Keratinocyte (primary cell): Measurements from ENCODE around the gene HPN. TPM values are rescaled to one million over a fixed set of nuclear protein-coding genes. Genes with fewer than 3 reads are reported as not detected.

Experiments used
- DNase-seq: peaks from one replicate; pipeline ENCODE4 v3.0.0-alpha.2; 2011; ENCODE audit warnings: low read depth, missing footprints, low spot score
- FAIRE-seq: peaks from 2 replicates; lab custom pipeline; 2011; peaks lifted over from hg19 to GRCh38; lab: Jason Lieb, UNC
- H2AFZ ChIP-seq: 2 replicates; pipeline ENCODE4 v1.6.0; 2012; ENCODE audit warnings: low read length, control low read depth, inconsistent platforms; ENCODE audit not compliant: control insufficient read depth
- H3K27ac ChIP-seq: 2 replicates; pipeline ENCODE4 v1.5.1; 2011; ENCODE audit warnings: low read length; ENCODE audit not compliant: control insufficient read depth, insufficient read depth
- H3K27me3 ChIP-seq: 3 replicates; pipeline ENCODE4 v1.6.0; 2011; ENCODE audit warnings: low read length; ENCODE audit not compliant: control insufficient read depth, insufficient read depth; ENCODE audit errors: extremely low read depth
- H3K36me3 ChIP-seq, 2 experiments: 2 replicates in 1 of 2; 3 replicates in 1 of 2; pipeline ENCODE4 v1.5.1; 2011; ENCODE audit warnings: low read length in 2 of 2, mild to moderate bottlenecking in 1 of 2; ENCODE audit not compliant: control insufficient read depth in 2 of 2, insufficient read depth in 2 of 2; ENCODE audit errors: extremely low read depth in 1 of 2
- H3K4me1 ChIP-seq: 3 replicates; pipeline ENCODE4 v1.5.1; 2011; ENCODE audit warnings: low read length; ENCODE audit not compliant: control insufficient read depth, insufficient read depth; ENCODE audit errors: extremely low read depth
- H3K4me2 ChIP-seq: 3 replicates; pipeline ENCODE4 v1.6.0; 2011; ENCODE audit warnings: low read depth, low read length; ENCODE audit not compliant: control insufficient read depth, insufficient read depth; ENCODE audit errors: extremely low read depth
- H3K4me3 ChIP-seq, 3 experiments: fragments of 200-600 bp in 1 of 3; sonication (generic) in 1 of 3; 2 replicates in 2 of 3; 3 replicates in 1 of 3; pipeline ENCODE4 v1.5.1; 2011 to 2016; ENCODE audit warnings: low read length in 3 of 3, mild to moderate bottlenecking in 3 of 3, control low read depth in 2 of 3, inconsistent platforms in 1 of 3, low read depth in 1 of 3, mixed read lengths in 1 of 3, mixed run types in 1 of 3, moderate library complexity in 1 of 3; ENCODE audit not compliant: control insufficient read depth in 2 of 3, insufficient read depth in 2 of 3; ENCODE audit errors: extremely low read depth in 1 of 3
- H3K79me2 ChIP-seq: 2 replicates; pipeline ENCODE4 v1.6.0; 2012; ENCODE audit warnings: low read length; ENCODE audit not compliant: control insufficient read depth, insufficient read depth
- H3K9ac ChIP-seq: 3 replicates; pipeline ENCODE4 v1.6.0; 2011; ENCODE audit warnings: low read length; ENCODE audit not compliant: control insufficient read depth, insufficient read depth; ENCODE audit errors: extremely low read depth
- H3K9me1 ChIP-seq: 3 replicates; pipeline ENCODE4 v1.6.0; 2011; ENCODE audit warnings: low read length; ENCODE audit not compliant: control insufficient read depth, insufficient read depth; ENCODE audit errors: extremely low read depth
- H3K9me3 ChIP-seq: 2 replicates; pipeline ENCODE4 v1.5.1; 2012; ENCODE audit warnings: low read depth, low read length; ENCODE audit not compliant: control insufficient read depth
- H4K20me1 ChIP-seq: 3 replicates; pipeline ENCODE4 v1.6.0; 2011; ENCODE audit warnings: low read length; ENCODE audit not compliant: control insufficient read depth, insufficient read depth; ENCODE audit errors: extremely low read depth
- EZH2 ChIP-seq: IDR thresholded peaks from one replicate; pipeline ENCODE4 v1.6.1; 2012; ENCODE audit warnings: inconsistent platforms, mild to moderate bottlenecking, low read length, moderate library complexity
- dilution Hi-C: fragments of 300-500 bp; cut with MboI; formaldehyde crosslinking; loops from one replicate; pipeline ENCODE4 v1.7.0; 2020; ENCODE audit warnings: low sequenced_read_pairs; ENCODE audit not compliant: extremely low pct_ligation_motif_present
- polyA plus RNA-seq, 5 experiments: library from polyadenylated mRNA; depleted of rRNA in 3 of 5; stranded (reverse) in 3 of 5; stranded (forward) in 1 of 5; unstranded in 1 of 5; fragments of >200 nt; gene quantifications; 1 replicate in 1 of 5; 2 replicates in 3 of 5; 3 replicates in 1 of 5; pipeline versions ENCODE4 v1.2.1 to v1.2.3, GENCODE V29; 2011 to 2012; ENCODE audit warnings: missing spikeins in 2 of 5, low read depth in 1 of 5, low replicate concordance in 1 of 5
- TF ChIP-seq, protein P1 (sequence below), 3 experiments: IDR thresholded peaks in 1 of 3; conservative IDR thresholded peaks in 1 of 3; optimal IDR thresholded peaks in 1 of 3; 2 replicates in 2 of 3; 3 replicates in 1 of 3; pipeline versions ENCODE3 to v1.5.1; 2011; ENCODE audit warnings: low read length in 3 of 3, mild to moderate bottlenecking in 3 of 3, moderate library complexity in 2 of 3, control low read depth in 1 of 3, inconsistent platforms in 1 of 3; ENCODE audit not compliant: insufficient read depth in 2 of 3; ENCODE audit errors: extremely low read depth in 1 of 3

Gene HPN
- polyA plus RNA-seq, 1 donor (not counting 4 experiments of a cell fraction or from before 2014, with no cell fraction given), result not detected

DNA sequence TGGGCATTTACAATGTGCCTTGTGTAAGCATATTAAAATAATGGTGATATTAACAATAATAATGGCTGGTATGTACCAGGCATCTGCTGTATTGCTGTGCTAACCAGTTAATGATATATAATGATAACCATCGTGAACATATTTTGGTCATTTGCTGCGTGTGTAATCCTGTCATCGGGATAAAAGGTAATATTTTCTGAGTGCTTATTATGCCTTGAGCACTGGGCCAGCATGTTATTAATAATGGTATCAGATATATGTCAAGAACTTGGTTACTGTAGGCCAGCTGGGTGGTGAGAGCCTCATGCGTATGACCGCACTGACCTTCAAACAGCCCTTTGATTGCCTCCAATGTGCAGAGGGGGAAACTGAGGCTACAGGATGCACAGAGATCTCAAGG, 51.9 kb downstream of the HPN start:
- TF ChIP-seq EZH2, result no peak
- TF ChIP-seq, protein P1, sequence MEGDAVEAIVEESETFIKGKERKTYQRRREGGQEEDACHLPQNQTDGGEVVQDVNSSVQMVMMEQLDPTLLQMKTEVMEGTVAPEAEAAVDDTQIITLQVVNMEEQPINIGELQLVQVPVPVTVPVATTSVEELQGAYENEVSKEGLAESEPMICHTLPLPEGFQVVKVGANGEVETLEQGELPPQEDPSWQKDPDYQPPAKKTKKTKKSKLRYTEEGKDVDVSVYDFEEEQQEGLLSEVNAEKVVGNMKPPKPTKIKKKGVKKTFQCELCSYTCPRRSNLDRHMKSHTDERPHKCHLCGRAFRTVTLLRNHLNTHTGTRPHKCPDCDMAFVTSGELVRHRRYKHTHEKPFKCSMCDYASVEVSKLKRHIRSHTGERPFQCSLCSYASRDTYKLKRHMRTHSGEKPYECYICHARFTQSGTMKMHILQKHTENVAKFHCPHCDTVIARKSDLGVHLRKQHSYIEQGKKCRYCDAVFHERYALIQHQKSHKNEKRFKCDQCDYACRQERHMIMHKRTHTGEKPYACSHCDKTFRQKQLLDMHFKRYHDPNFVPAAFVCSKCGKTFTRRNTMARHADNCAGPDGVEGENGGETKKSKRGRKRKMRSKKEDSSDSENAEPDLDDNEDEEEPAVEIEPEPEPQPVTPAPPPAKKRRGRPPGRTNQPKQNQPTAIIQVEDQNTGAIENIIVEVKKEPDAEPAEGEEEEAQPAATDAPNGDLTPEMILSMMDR (optimal IDR thresholded peaks at IDR 0.05 in 1 of 3, IDR thresholded peaks at IDR 0.05 in 1 of 3, conservative IDR thresholded peaks at IDR 0.05 in 1 of 3; ENCODE audit: extremely low read depth in 1 of 3, insufficient read depth in 2 of 3, low read length in 3 of 3), result no peak
- no peaks in the 10 kb centered on the region for H3K9me1 ChIP-seq
- no peaks in the 10 kb centered on the region for H3K79me2 ChIP-seq
- DNase-seq (no peak), FAIRE-seq (no peak)
- no peak overlapping the region for H2AFZ ChIP-seq
- no peak overlapping the region for H3K4me2 ChIP-seq
- H3K27ac ChIP-seq, result no peak overlapping the region
- no peaks in the 10 kb centered on the region for H3K36me3 ChIP-seq
- H3K4me1 ChIP-seq, result peaks cover 38% of the 10 kb centered on the region
- H3K27me3 ChIP-seq, result no peaks in the 10 kb centered on the region
- no peaks in the 10 kb centered on the region for H3K9me3 ChIP-seq
- dilution Hi-C loops, result no loop called here
- no peaks in the 10 kb centered on the region for H4K20me1 ChIP-seq
- H3K9ac ChIP-seq, result no peak overlapping the region
- H3K4me3 ChIP-seq, result no peak overlapping the region

DNA sequence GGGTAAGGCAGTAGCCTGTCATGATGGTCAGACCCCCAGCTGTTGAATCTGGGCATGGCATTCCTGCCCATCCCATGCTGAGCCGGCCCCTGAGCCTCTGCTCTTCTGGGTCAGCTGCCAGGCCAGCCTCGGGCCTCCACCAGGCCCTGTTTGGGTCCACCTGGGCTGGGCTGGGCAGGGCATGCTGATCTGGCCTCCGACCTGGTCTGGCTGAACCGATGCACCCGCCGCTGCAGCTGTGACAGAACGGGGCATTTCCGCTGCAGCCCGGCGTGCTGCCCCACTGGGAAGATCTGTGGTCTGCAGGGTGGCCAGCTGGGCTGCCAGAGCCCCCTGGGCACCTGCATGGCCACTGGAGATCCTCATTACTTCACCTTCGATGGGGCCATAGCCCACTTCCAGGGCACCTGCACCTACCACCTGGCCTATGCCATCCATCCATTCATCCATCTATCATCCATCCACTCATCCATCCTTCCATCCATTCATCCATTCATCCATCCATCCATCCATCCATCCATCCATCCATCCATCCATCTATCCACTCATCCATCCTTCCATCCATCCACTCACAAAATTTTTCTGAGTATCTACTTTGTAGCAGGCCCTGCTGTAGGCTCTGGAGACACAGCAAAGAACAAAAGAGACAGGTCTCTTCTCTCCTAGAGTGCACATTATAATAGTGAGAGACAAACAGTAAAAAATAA, 52.6 kb downstream of the HPN start:
- TF ChIP-seq, protein P1 (optimal IDR thresholded peaks at IDR 0.05 in 1 of 3, IDR thresholded peaks at IDR 0.05 in 1 of 3, conservative IDR thresholded peaks at IDR 0.05 in 1 of 3; ENCODE audit: extremely low read depth in 1 of 3, insufficient read depth in 2 of 3, low read length in 3 of 3), result no peak
- no peak for TF ChIP-seq EZH2
- H3K27ac ChIP-seq, result no peak overlapping the region
- dilution Hi-C loops, result no loop called here

More for the DNA sequence above, 52.6 kb downstream of the HPN start:
- H3K27me3 ChIP-seq, result no peaks in the 10 kb centered on the region
- DNase-seq (no peak), FAIRE-seq (no peak)
- no peaks in the 10 kb centered on the region for H3K9me3 ChIP-seq
- H3K9ac ChIP-seq, result no peak overlapping the region
- H3K4me1 ChIP-seq, result peaks cover 40% of the 10 kb centered on the region
- no peak overlapping the region for H3K4me3 ChIP-seq
- H2AFZ ChIP-seq, result no peak overlapping the region
- no peaks in the 10 kb centered on the region for H4K20me1 ChIP-seq
- no peak overlapping the region for H3K4me2 ChIP-seq
- no peaks in the 10 kb centered on the region for H3K9me1 ChIP-seq
- no peaks in the 10 kb centered on the region for H3K79me2 ChIP-seq
- H3K36me3 ChIP-seq, result no peaks in the 10 kb centered on the region
